Stimulated activated effector memory CD8-positive, alpha-beta T cell treated with anti-CD3 and anti-CD28 coated beads, Interleukin-12 subunit alpha, Interleukin-12 subunit beta, amount 100 ng/mL, for 72 hours (primary cell): ENCODE results near the gene MYCBP2.

Source experiments
- ATAC-seq: fragments of 150-1000 bp; cut with Tn5 transposase; 2 replicates; pipeline ENCODE4 v1.10.0; 2021
- DNase-seq, 2 donors: peaks; one replicate each; pipeline ENCODE4 v3.0.0; 2021 to 2022; ENCODE audit warnings: low spot score in 2 of 2
- H3K27ac Mint-ChIP-seq: one replicate; pipeline ENCODE4 v1.8.0; 2022; ENCODE audit warnings: mild to moderate bottlenecking, mixed read lengths
- H3K36me3 Mint-ChIP-seq: one replicate; pipeline ENCODE4 v1.8.0; 2022; ENCODE audit warnings: mild to moderate bottlenecking, mixed read lengths
- H3K4me1 Mint-ChIP-seq: one replicate; pipeline ENCODE4 v1.8.0; 2022; ENCODE audit warnings: mixed read lengths
- H3K4me3 Mint-ChIP-seq: one replicate; pipeline ENCODE4 v1.8.0; 2022; ENCODE audit warnings: mild to moderate bottlenecking, mixed read lengths
- H3K9me3 Mint-ChIP-seq: one replicate; pipeline ENCODE4 v1.8.0; 2022; ENCODE audit warnings: mixed read lengths

The MYCBP2 gene

DNA sequence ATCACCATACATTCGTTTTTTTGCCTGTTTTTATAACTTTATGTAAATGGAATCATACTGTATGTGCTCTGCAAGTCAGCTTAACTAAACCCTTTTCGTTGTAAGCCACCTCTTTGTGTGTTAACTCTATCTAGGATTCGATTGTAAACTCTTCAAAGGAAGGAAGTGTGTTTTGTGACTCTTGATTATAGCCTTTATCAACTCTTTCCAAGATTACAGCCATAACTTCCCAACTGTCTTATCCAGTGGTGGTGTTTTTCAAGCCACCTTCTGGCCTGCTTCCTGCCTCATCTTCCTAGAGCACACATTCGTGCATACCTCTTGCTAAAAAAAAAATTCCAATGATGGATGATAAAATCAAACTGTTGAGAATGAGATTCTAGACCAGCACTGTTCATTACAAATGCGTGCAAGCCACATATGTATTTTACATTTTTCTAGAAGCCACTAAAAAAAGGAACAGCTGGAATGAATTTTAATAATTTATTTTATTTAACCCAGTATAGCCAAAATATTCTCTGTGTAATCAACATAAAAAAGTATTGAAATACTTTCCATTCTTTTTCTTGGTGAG is 287.9 kb downstream of the MYCBP2 start:
- H3K4me1 Mint-ChIP-seq = peaks cover 11% of the 10 kb centered on the region

DNA sequence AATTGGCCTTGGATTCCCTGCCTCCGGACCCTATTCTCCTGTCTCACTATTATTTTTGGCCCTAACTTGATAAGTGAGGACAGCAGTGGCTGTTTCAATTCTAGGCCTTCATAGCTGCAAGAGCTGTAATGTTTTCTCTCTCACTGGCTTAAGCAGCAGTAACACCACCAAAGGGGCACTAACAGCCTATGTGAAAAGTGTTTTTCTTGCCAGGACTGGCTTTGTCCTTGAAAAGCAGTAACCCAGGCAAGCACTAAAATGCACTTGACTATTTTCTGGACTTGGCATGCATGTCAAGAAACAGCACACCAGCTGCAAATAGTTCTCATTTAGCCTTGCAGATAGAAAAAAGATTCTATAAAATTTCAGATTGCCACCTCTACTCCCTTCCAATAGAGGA is 290.6 kb downstream of the MYCBP2 start:
- Mint-ChIP-seq H3K36me3 (no peaks in the 10 kb centered on the region), H3K9me3 (no peaks in the 10 kb centered on the region), H3K27ac (no peak overlapping the region)

More for the DNA sequence above, 287.9 kb downstream of the MYCBP2 start:
- DNase-seq = no peak
- Mint-ChIP-seq H3K27ac (no peak overlapping the region), H3K9me3 (no peaks in the 10 kb centered on the region), H3K36me3 (peaks cover 18% of the 10 kb centered on the region), H3K4me3 (no peak overlapping the region)
- ATAC-seq = no peak

DNA sequence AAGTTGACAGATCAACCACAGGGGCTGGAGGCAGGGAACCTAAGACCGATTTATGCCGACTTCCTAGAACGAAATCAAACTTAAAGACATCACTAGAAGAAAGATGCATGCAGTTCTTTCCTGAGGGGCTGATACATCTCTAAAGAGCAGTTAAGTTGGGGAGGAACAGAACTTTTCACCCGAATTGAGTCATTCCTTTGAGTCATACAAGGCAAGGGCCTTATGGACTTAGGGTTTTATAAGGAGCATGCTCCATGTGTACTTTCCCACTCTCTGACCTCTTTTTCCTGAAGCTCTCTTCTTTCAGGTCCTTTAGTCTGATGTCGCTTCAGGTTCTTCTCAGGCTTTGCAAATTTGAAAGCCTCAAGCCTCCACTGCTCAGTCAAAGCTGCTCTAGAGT is 292.0 kb downstream of the MYCBP2 start:
- no peak overlapping the region for H3K4me3 Mint-ChIP-seq
- DNase-seq (no peak), ATAC-seq (peak; percentile 53)
- no peak overlapping the region for H3K27ac Mint-ChIP-seq
- H3K36me3 Mint-ChIP-seq = no peaks in the 10 kb centered on the region
- H3K4me1 Mint-ChIP-seq = peaks cover 18% of the 10 kb centered on the region
- no peaks in the 10 kb centered on the region for H3K9me3 Mint-ChIP-seq

More for the DNA sequence above, 290.6 kb downstream of the MYCBP2 start:
- no peak for DNase-seq
- no peak overlapping the region for H3K4me3 Mint-ChIP-seq
- H3K4me1 Mint-ChIP-seq = peaks cover 18% of the 10 kb centered on the region
- ATAC-seq = no peak

DNA sequence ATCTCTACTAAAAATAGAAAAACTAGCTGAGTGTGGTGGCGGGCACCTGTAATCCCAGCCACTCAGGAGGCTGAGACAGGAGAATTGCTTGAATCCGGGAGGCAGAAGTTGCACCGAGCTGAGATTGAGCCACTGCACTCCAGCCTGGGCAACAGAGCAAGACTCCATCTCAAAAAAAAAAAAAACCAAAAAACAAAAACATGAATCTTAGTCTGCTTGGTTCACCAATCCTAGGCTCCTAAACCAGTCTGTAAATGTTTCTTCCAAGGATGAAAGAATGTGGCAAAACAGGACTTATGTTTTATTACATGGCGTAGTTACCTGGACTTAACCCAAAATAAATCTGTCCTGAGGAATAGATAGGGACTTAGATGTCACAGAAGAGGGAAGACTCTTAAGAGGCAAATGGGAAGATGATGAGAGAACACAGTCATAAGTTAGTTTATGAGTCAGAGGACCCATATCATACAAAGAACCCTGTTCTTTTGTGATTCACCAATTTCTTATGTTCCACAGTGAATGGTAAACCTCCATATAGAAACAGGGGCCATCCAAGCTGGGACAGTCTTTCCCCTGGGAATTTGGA is 293.1 kb downstream of the MYCBP2 start:
- Mint-ChIP-seq H3K4me1 (peaks cover 18% of the 10 kb centered on the region), H3K4me3 (no peak overlapping the region), H3K9me3 (no peaks in the 10 kb centered on the region), H3K36me3 (no peaks in the 10 kb centered on the region), H3K27ac (no peak overlapping the region)
- ATAC-seq (peak; percentile 95), DNase-seq (no peak)

DNA sequence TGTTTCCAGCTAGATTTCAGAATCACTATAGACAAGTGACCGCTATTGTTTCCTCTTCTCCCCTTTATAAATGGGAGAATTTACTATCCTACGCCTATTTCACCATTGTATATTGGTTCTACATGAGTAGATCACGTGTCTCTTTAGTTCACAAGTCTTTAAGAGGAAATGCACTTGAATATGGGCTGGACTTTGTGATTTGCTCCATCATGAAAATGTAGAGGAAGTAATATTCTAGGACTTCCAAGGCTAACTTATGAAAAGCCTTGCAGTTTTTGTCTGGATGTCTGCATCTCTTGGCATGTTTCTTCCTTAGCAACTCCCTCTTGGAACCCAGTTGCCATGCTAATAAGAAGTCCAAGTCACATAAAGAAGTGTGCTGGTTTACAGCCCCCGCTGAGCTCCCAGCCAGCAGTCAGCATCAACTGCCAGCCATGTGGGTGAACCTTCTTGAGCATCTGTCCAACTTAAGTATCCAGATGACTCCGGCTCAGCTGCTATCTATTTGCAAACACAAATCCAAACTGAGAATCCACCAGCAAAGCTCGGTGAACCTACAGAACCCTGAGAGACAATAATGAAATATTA is 295.1 kb downstream of the MYCBP2 start:
- H3K4me3 Mint-ChIP-seq = no peak overlapping the region
- no peak for ATAC-seq

DNA sequence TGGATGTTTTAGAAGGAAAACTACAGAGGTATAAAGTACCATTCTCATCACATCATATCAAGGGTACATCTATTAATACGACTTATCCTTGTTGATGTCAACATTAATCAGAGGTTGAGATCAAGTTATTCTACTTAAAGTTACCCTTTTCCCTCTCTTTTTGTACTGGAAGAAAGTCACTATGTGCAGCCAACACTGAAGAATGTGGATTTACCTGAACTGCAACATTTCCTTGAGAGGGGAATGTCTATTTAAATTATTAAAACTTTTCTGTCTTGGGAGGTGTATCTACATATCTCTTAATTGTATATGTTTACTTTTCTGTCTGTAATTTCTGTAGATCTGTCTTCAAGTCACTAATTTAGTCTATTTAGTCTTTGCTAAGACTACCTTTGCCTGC is 297.5 kb downstream of the MYCBP2 start:
- Mint-ChIP-seq H3K36me3 (peaks cover 29% of the 10 kb centered on the region), H3K9me3 (no peaks in the 10 kb centered on the region), H3K4me3 (no peak overlapping the region), H3K27ac (no peak overlapping the region), H3K4me1 (peaks cover 40% of the 10 kb centered on the region)
- DNase-seq (no peak), ATAC-seq (no peak)

More for the DNA sequence above, 295.1 kb downstream of the MYCBP2 start:
- peaks cover 8% of the 10 kb centered on the region for H3K36me3 Mint-ChIP-seq
- no peak overlapping the region for H3K27ac Mint-ChIP-seq
- peaks cover 34% of the 10 kb centered on the region for H3K4me1 Mint-ChIP-seq
- DNase-seq = no peak
- no peaks in the 10 kb centered on the region for H3K9me3 Mint-ChIP-seq

DNA sequence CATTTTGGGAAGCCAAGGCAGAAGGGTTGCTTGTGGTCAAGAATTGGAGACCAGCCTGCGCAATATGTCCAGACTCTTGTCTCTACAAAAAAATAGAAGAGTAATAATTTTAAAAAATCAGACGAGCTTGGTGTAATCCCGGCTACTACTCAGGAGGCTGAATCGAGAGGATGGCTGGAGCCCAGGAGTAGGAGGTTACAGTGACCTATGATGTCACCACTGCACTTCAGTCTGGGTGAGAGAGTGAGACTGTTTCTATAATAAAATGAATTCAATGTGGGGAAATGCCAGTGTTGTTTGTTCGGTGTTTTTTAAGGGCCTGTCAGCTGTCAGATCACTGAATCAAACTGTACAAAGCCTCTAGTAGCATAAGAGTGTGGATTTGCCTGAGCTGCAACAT is 298.7 kb downstream of the MYCBP2 start:
- peak overlapping the region; percentile 85 for H3K4me3 Mint-ChIP-seq
- no peaks in the 10 kb centered on the region for H3K9me3 Mint-ChIP-seq
- ATAC-seq (no peak), DNase-seq (no peak)
- H3K27ac Mint-ChIP-seq = no peak overlapping the region
- H3K4me1 Mint-ChIP-seq = peaks cover 37% of the 10 kb centered on the region
- peaks cover 39% of the 10 kb centered on the region for H3K36me3 Mint-ChIP-seq

DNA sequence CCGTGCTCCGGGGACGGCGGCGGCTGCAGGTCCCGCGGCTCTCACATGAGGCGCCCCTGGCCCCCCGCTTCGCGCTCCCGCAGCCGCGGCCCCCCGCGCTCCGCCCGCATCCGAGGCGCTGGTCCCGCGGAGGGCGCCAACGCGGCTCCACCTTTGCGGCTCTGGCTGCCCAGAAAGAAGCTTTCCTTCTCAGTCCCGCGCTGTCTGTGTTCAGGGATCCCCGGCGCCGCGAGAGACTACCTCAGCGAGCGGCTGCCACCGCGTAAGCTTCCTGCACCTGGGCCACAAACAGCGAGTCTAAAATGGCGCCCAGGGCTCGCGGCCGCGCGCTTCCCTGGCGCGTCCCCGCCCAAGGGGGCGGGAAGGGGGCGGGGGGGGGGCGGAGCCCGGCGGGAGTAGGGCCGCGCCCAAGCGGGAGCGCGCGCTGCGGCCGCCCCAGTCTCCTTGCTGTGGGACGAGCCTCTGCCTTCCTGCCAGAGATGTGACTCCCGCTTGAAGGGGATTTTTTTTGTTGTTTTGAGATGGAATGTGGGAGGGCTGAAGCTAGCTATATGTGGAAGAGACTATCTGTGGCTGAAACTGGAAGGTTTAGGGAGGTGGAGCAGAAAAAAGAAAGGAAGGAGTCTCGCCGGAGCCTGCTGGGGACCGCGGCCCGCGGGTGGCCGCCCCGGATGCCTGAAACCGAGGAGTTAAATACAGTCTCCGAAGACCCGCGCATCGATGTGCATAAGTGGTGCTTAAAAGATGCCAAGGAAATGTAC is 299.9 kb downstream of the MYCBP2 start, which contains the start of gene FBXL3:
FBXL3 (minus strand) TSS at position 299 of the 761 bp plus-strand sequence. CDS start 5,299 bp downstream, outside the sequence.
- Mint-ChIP-seq H3K27ac (peak within 1 kb of the TSS; percentile 98), H3K4me3 (peak within 1 kb of the TSS; percentile 85), H3K9me3 (no peaks in the 10 kb centered on the region), H3K4me1 (peaks cover 49% of the 10 kb centered on the region), H3K36me3 (peaks cover 50% of the 10 kb centered on the region)
- DNase-seq (peak in 1 of 2 donors; percentile 89), ATAC-seq (peak; percentile 77)

DNA sequence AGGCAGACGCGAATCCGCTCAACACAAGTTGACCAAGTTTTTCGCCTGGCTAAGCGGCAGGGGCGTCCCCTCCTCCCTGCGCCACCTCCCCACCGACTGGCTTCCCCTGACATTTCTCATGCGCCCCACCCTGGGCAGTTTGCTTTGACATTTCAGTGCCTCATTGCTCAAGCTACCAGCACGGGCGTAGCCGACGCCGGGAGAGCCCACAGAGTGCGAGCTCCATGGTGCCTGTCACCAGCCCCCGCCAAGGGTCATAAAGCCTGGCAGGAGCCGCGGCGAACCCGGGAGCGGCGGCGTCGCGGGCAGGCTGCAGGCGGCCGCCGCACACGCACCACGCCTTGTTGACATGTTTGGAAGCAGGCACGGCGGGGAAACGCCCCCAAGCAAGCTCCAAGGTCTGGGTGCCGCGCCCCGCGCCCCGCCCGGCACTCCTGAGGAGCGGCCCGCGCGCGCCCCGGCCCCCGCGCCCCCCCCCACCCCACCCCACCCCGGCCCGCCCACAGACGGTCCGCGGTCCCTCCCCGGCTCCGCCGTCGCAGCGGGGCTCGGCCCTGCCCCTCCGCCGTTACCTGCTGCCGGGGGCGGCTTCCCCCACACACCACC is 300.5 kb downstream of the MYCBP2 start:
- Mint-ChIP-seq H3K27ac (peak overlapping the region; percentile 98), H3K4me3 (peak overlapping the region; percentile 85), H3K9me3 (no peaks in the 10 kb centered on the region), H3K4me1 (peaks cover 52% of the 10 kb centered on the region), H3K36me3 (peaks cover 57% of the 10 kb centered on the region)
- peak; percentile 60 to 84 for DNase-seq
- ATAC-seq = peak; percentile 72

DNA sequence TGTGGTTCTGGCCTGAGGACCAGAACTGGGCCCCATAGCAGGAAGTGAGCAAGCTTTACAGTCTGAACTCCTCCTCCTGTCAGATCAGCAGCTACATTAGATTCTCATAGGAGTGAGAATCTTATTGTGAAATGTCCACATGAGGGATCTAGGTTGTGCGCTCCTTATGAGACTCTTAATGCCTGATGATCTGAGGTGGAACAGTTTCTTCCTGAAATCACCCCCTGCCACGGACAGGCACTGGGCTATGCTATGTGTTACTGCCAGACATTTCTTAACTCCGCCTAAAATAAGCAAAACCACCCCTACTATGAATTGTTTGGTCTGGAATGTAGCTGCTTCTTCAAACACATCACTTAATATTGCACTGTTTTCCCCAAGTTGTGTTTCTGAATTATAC is 304.6 kb downstream of the MYCBP2 start:
- Mint-ChIP-seq H3K36me3 (peaks cover 95% of the 10 kb centered on the region), H3K4me1 (peaks cover 45% of the 10 kb centered on the region), H3K9me3 (no peaks in the 10 kb centered on the region), H3K27ac (peak overlapping the region; percentile 43), H3K4me3 (peak overlapping the region; percentile 14)
- ATAC-seq (no peak), DNase-seq (no peak)

DNA sequence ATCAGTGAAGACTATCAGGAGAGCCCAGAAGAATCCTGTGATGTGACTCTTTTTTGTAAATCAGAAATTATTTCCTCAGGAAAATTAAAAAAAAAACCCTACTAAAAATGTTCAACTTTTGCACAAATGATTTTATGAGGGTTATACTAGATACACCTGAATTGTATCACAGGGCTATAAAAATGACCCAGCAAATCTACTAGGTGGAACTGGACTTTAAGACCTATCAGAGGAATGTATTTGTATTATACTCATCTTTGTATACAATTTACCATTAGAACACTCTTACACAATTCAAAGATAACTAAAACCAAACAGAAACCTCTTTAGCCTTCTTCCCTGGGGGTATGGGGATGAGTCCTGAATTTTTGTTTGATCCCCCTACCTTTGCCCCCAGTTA is 307.1 kb downstream of the MYCBP2 start:
- ATAC-seq = no peak
- Mint-ChIP-seq H3K4me1 (peaks cover 36% of the 10 kb centered on the region), H3K9me3 (no peaks in the 10 kb centered on the region), H3K27ac (no peak overlapping the region), H3K36me3 (peaks cover 96% of the 10 kb centered on the region), H3K4me3 (no peak overlapping the region)
- no peak for DNase-seq

DNA sequence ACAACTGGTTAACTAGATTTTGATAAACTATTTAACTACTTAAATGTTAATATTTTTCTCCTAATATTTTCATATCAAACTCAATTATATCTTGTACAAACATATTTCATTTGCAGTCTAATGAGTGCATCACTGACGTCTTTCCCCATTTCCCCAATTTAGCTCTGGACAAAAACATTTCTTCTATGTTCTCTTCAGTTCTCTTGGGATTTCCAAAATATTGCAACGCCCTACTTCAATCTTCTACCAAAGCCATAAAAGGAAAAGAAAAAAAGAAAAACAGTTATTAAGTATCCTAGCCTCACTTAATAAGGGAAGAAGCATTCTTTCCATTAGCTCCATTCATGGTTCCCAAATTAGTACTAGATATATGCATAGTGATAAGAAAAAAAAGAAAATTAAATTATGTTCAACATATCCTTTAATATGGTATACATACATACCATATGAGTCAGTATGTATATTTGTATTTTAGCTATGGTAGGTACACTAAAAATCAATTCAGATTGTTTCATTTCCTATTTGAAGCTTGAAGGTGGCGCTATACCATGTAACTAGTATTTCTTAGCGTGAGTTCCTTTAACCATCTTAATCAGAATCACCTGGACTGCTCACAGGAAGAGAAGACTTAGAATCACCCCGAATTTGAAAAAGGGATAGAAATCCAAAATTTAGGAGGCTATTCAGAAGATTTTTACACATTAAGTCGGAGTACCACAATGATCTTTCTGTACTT is 309.8 kb downstream of the MYCBP2 start:
- H3K4me1 Mint-ChIP-seq = peaks cover 34% of the 10 kb centered on the region
- DNase-seq (no peak), ATAC-seq (no peak)
- peaks cover 100% of the 10 kb centered on the region for H3K36me3 Mint-ChIP-seq
- H3K27ac Mint-ChIP-seq = peak overlapping the region; percentile 24
- no peaks in the 10 kb centered on the region for H3K9me3 Mint-ChIP-seq
- no peak overlapping the region for H3K4me3 Mint-ChIP-seq

DNA sequence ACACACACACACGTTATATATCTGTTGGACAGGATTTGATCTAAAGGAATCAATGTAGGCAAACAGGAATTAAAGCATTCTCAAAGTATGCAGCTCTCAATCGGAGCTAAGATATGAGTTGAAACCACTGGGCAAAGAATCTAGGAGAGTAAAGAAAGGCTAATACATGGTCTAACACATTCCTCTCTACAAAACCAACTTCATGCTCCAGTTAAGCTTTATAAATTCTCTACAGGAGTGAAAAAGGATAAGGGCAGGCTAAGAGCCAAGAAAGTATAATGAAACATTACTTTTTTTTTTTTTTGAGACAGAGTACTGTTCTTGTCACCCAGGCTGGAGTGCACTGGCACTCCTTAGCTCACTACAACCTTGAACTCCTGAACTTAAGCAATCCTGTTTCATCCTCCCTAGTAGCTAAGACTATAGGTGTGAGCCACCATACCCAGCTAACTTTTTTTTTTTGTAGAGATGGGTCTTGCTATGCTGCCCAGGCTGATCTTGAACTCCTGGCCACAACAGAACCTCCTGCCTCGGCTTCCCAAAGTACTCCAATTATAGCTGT is 310.6 kb downstream of the MYCBP2 start:
- ATAC-seq (no peak), DNase-seq (no peak)
- Mint-ChIP-seq H3K9me3 (no peaks in the 10 kb centered on the region), H3K4me3 (no peak overlapping the region), H3K36me3 (peaks cover 100% of the 10 kb centered on the region), H3K4me1 (peaks cover 31% of the 10 kb centered on the region), H3K27ac (peak overlapping the region; percentile 24)

DNA sequence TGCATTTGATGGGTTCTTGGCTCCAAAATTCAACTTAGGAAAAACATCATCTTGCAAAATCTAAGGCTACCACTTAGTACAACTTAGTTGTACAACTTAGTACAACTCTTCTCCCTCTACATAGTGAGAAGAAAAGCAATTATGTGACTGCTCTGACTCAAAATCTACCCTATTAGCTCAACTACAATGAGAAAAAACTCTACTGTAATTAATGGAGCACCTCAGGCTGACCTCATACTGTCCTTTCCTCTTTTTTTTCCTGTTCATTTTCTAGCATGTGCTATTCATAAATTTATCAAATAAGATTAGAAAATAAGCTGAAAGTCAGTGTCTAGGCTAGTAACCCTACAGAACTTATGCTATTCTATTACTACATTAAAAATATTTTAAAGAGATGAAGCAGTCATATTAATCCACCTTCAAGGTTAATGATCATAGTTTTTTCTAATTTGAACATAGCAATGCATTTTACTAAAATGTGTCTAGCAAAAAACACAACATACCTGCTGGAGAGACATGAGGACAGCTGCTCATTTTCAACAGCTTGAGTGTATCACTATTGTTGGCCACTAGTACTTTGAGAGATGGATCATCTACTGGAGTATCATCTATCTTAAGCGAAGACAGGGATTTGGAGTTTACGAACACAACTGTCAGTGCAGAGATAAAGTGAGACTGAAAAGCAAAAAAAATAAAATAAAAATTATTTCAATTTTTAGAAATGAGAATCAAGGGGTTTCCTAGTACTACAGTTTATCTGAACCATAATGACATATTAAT is 311.8 kb downstream of the MYCBP2 start:
- Mint-ChIP-seq H3K9me3 (no peaks in the 10 kb centered on the region), H3K4me1 (peaks cover 31% of the 10 kb centered on the region), H3K27ac (no peak overlapping the region), H3K4me3 (no peak overlapping the region), H3K36me3 (peaks cover 100% of the 10 kb centered on the region)
- ATAC-seq = no peak
- DNase-seq = no peak
